ENCODE measurements around the gene GREB1L. TPM values are rescaled to one million over a fixed set of nuclear protein-coding genes. Genes with fewer than 3 reads are reported as not detected.

GREB1L gene
- total RNA-seq, 2 donors from 2014 or later, result 3.1 to 3.9 TPM

DNA sequence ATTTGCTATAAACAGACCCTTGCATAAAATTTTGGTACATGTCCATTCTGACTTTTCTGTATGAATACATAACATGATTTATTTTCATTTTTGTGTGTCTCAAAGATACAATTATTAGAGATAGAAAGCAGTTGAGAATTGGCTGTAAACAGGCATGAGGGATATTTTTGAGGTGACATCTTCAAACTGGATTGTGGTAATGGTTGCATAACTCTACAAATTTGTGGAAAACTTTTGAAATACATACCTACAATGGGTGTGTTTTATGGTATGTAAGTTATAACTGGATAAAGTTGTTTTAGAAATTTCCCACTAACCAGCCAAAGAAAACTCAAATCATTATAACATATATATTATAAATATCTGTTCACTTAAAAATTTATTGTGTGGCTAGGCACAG is 39.6 kb downstream of the GREB1L start:
- H3K9ac ChIP-seq (ENCODE audit: extremely low read depth, low read length, poor library complexity, severe bottlenecking), result no peak overlapping the region
- no peaks in the 10 kb centered on the region for H3K4me1 ChIP-seq (ENCODE audit: control insufficient read depth, insufficient read depth, low read length)
- H3K27ac Mint-ChIP-seq, result no peak overlapping the region
- H3K4me3 ChIP-seq (ENCODE audit: low read length), result no peak overlapping the region
- peaks cover 70% of the 10 kb centered on the region for H3K27me3 Mint-ChIP-seq (ENCODE audit: insufficient read depth)
- H3K9me3 Mint-ChIP-seq, result no peaks in the 10 kb centered on the region
- H3K27me3 ChIP-seq (ENCODE audit: control insufficient read depth, insufficient read depth, low read length, poor library complexity, severe bottlenecking), result peaks cover 65% of the 10 kb centered on the region
- H3K4me3 Mint-ChIP-seq, result no peak overlapping the region
- H3K36me3 ChIP-seq (ENCODE audit: control insufficient read depth, insufficient read depth, low read length), result no peaks in the 10 kb centered on the region
- DNase-seq, result no peak
- H3K4me1 Mint-ChIP-seq, result peaks cover 6% of the 10 kb centered on the region
- no peaks in the 10 kb centered on the region for H3K9me3 ChIP-seq (ENCODE audit: control insufficient read depth, low read length)
- H3K36me3 Mint-ChIP-seq (ENCODE audit: low read depth), result no peaks in the 10 kb centered on the region
- H3K27ac ChIP-seq (ENCODE audit: low read depth, low read length), result no peak overlapping the region
- TF ChIP-seq, protein P1, sequence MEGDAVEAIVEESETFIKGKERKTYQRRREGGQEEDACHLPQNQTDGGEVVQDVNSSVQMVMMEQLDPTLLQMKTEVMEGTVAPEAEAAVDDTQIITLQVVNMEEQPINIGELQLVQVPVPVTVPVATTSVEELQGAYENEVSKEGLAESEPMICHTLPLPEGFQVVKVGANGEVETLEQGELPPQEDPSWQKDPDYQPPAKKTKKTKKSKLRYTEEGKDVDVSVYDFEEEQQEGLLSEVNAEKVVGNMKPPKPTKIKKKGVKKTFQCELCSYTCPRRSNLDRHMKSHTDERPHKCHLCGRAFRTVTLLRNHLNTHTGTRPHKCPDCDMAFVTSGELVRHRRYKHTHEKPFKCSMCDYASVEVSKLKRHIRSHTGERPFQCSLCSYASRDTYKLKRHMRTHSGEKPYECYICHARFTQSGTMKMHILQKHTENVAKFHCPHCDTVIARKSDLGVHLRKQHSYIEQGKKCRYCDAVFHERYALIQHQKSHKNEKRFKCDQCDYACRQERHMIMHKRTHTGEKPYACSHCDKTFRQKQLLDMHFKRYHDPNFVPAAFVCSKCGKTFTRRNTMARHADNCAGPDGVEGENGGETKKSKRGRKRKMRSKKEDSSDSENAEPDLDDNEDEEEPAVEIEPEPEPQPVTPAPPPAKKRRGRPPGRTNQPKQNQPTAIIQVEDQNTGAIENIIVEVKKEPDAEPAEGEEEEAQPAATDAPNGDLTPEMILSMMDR (conservative IDR thresholded peaks at IDR 0.05), result no peak

DNA sequence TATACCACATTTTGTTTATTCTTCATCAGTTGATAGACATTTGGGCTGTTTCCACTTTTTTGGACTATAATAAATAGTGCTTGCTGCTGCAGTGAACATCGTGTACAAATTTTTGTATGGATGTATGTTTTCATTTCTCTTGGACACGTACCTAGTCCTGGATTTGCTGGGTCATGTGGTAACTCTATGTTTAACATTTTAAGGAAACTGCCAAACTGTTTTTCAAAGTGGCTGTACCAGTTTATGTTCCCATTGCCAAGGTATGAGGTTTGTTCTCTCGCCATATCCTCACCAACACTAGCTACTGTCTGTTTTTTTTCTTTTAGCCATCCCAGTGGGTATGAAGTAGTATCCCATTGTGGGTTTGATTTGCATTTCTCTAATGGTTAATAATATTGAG is 42.5 kb downstream of the GREB1L start:
- H3K9me3 ChIP-seq (ENCODE audit: control insufficient read depth, low read length), result no peaks in the 10 kb centered on the region
- no peaks in the 10 kb centered on the region for H3K36me3 ChIP-seq (ENCODE audit: control insufficient read depth, insufficient read depth, low read length)
- no peak overlapping the region for H3K4me3 ChIP-seq (ENCODE audit: low read length)
- no peak for DNase-seq
- no peak overlapping the region for H3K27ac ChIP-seq (ENCODE audit: low read depth, low read length)
- TF ChIP-seq, protein P1 (conservative IDR thresholded peaks at IDR 0.05), result no peak
- Mint-ChIP-seq H3K4me3 (no peak overlapping the region), H3K4me1 (no peaks in the 10 kb centered on the region), H3K27me3 (ENCODE audit: insufficient read depth) (peaks cover 81% of the 10 kb centered on the region), H3K36me3 (ENCODE audit: low read depth) (no peaks in the 10 kb centered on the region), H3K9me3 (no peaks in the 10 kb centered on the region), H3K27ac (no peak overlapping the region)
- H3K9ac ChIP-seq (ENCODE audit: extremely low read depth, low read length, poor library complexity, severe bottlenecking), result no peak overlapping the region
- WGBS, 2 experiments (ENCODE audit: insufficient coverage in 1 of 2, insufficient read length in 1 of 2), result 85 to 100% methylated on average over 2 to 3 of the region's 3 CpGs
- H3K27me3 ChIP-seq (ENCODE audit: control insufficient read depth, insufficient read depth, low read length, poor library complexity, severe bottlenecking), result peaks cover 82% of the 10 kb centered on the region
- no peaks in the 10 kb centered on the region for H3K4me1 ChIP-seq (ENCODE audit: control insufficient read depth, insufficient read depth, low read length)

DNA sequence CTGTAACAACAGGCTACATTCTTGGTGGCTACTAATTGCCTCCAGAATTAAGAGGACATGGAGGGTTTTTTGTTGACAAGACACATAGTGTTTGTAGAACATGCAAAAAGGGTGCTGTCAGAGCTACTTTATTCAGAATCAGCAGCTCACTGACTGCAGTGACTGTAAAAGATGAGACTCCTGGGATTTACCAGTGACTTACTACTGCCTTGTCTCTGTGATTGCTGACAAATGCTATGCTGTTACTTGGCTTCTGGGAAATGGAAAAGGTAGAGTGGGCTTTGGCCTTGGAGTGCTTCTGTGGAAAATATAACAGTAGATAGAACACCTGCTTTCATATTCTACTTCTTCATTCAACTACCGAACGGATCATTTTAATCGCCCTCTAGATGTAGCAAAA is 47.8 kb downstream of the GREB1L start:
- Mint-ChIP-seq H3K27ac (no peak overlapping the region), H3K4me3 (no peak overlapping the region), H3K36me3 (ENCODE audit: low read depth) (no peaks in the 10 kb centered on the region), H3K9me3 (no peaks in the 10 kb centered on the region), H3K27me3 (ENCODE audit: insufficient read depth) (peaks cover 70% of the 10 kb centered on the region), H3K4me1 (peaks cover 6% of the 10 kb centered on the region)
- Histone ChIP-seq H3K27ac (ENCODE audit: low read depth, low read length) (no peak overlapping the region), H3K4me1 (ENCODE audit: control insufficient read depth, insufficient read depth, low read length) (no peaks in the 10 kb centered on the region), H3K4me3 (ENCODE audit: low read length) (no peak overlapping the region), H3K36me3 (ENCODE audit: control insufficient read depth, insufficient read depth, low read length) (no peaks in the 10 kb centered on the region), H3K9ac (ENCODE audit: extremely low read depth, low read length, poor library complexity, severe bottlenecking) (no peak overlapping the region), H3K9me3 (ENCODE audit: control insufficient read depth, low read length) (no peaks in the 10 kb centered on the region), H3K27me3 (ENCODE audit: control insufficient read depth, insufficient read depth, low read length, poor library complexity, severe bottlenecking) (peaks cover 63% of the 10 kb centered on the region)
- no peak for DNase-seq
- TF ChIP-seq, protein P1 (conservative IDR thresholded peaks at IDR 0.05), result no peak
- 96 to 100% methylated on average over 2 to 3 of the region's 3 CpGs for WGBS, 2 experiments (ENCODE audit: insufficient coverage in 1 of 2, insufficient read length in 1 of 2)
